DMS153 treated with DMSO at 0.1 percent for 48 hours (cell line): ENCODE data around the gene NPY4R2.
"Not testable (repeated sequence)": the region's sequence is repeated elsewhere in the genome, so short reads cannot be mapped to it uniquely, and the experiment has no call there.

Experiments
- DNase-seq: peaks from one replicate; lab custom pipeline; 2025; ENCODE audit not compliant: unreplicated experiment; lab: John Stamatoyannopoulos, UW

NPY4R2 gene, protein sequence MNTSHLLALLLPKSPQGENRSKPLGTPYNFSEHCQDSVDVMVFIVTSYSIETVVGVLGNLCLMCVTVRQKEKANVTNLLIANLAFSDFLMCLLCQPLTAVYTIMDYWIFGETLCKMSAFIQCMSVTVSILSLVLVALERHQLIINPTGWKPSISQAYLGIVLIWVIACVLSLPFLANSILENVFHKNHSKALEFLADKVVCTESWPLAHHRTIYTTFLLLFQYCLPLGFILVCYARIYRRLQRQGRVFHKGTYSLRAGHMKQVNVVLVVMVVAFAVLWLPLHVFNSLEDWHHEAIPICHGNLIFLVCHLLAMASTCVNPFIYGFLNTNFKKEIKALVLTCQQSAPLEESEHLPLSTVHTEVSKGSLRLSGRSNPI

DNA sequence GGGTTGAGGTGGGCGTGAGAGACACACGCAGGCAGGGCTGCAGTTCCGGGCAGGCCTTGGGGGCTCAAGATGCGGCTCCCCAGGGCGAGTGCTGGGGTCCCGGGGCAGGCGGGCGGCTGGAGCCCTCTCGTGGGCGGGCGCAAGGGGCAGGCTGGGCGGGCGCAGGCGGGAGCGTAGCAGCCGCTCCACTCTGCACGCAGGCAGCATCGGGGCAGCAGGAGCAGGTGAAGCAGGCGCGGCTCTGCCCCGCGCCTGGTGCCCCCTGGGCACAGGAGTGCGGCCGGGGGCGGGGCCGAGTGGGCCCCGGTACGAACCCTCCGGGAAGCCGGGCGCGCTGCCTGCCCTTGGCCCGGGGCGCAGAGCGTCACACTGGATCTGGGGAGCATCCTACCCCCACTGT lies at the start of gene NPY4R2:
NPY4R2 (plus strand) TSS at position 188 of the 400 bp plus-strand sequence. CDS start 3,326 bp downstream, outside the sequence.
- DNase-seq: not testable (repeated sequence)

DNA sequence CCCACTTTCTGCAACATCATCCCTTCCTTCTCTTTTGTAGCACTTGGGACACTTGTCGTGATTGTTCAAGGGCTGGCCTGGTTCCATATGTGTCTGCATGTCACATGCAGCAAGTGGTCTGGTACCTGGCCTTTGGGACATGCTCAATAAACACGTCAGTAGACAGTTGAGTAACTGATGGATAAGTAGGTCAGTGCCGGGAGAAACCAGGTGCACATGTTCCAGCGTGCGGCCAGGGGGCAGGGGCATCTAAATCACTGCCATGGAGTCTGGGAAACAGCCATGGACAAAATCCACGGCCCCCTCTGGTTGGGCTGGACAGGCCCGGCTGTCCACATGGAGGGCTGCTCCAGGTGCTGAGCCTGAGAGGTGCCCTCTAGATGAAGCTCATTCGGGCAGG lies 47.6 kb upstream of the NPY4R2 start:
- not testable (repeated sequence) for DNase-seq

DNA sequence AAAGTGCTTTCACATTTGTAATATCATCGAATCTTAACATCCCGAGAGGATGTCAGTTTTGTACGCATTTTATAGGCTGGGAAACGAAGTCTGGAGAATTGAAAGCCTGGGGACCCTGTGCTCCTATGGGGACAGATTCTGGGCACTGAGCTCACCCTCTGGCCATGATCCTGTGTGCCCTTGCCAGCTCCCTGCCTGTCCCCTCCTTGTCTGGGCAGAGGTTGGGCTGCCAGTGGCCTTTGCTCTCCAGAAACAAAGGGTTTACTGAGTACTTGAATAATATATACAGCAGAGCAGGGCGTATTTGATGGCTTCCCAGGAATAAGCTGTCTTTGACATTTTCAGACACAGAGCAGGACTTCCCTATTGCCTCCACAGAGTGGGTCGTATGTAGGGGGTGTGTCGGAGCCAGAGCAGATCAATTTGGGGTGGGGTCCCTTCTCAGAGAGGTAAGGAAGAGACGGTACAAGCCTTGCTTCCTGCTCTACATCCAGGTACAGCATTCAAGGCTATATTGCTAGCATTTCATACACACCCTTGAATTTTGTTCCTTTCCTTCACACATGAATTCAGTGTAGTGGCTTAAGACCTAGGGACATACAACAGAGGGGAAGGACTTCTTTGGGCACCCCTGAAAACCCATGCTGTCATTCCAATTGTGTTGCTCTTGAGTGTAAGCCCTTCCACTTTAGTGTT lies 46.8 kb upstream of the NPY4R2 start:
- DNase-seq: not testable (repeated sequence)

DNA sequence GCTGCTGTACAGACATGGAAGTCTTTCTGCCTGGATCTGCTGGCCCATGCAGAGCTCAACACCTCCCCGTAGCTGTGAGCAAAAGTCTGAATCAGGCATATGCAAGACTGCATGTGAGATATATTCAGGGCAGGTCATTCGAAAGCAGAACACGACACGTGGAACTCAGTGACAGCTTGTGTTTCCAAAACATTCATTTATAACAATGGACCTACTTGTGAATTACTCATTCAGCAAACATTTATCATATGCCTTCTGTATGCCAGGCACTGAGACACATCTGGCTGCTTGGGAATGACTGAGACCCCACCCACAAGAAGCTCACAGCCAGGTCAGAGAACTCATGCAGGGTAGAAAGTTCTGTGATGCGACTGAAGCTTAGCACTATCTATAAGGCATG lies 46.2 kb upstream of the NPY4R2 start:
- not testable (repeated sequence) for DNase-seq

DNA sequence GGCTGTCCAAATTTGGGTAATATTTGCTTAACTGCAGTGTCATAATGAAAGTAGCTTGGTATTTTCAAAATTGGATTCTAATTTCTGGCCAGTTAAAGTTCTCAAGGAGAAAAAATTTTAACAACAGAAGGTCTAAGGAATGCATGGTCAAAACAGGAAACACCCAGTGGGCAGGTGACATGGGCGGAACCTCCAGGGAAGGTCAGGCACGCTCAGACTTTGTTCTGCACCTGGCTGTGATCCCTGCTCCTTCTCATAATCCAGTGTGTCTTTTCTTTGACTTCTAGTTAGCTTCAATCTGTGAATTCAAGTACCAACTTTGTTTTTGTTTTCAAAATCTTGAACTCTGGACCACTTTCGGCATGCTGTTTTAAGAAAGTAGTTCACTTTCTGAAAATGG lies 34.2 kb upstream of the NPY4R2 start:
- DNase-seq: not testable (repeated sequence)

DNA sequence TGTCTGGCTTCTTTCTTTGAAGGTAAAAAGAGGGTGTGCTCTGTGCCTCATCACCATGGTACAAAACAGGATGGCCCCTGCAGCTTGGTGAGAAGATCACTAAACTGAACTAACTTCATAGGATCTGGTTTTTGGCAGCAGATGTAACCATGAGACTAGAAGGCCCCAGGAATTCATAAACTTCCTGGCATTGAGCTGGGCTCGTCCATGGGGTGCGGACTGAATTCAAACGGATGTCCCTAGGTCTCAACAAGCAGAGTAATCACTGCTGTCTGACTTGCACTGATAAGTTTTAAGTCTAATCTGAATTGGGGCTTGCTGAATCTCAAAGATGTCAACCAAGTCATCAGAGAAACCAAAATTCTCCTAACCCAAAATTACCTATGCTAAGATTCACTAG lies 33.5 kb upstream of the NPY4R2 start:
- not testable (repeated sequence) for DNase-seq

DNA sequence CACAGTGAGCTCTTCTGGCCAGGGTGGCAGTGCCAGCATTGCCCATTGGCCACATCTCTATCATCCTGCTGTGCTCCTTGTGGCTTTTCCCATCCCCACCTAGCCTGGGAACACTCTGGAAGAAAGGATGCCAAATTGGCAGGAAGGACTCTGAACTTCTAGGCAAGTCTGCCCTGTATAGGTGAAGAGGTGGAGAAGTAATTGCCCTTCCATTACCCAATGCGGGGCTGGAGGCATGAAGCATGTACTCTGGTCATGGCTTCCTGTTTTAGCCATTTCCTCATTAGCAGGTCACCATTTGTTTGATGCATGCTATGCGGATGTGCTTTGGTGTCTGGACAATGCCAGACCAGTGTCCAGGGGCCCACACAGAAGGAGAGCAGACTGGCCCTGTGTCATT lies 32.1 kb upstream of the NPY4R2 start:
- DNase-seq: not testable (repeated sequence)

DNA sequence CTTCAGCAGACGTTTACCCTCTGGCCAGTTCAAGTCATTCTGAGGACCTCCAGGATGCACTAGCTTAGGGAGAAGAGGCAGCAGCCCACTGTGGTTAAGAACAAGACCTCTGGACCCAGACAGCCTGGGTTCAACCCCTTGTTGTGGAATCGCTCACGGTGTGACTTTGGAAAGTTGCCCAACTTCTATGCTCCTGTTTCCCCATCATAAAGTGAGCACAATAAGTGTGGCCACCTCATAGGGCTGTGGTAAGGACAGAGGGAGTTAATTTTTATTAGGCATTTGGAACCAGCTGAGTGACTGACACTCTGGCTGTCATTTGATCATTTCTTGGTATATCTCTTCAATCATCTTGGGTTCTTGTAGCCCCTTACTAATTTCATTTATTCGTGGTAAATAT lies 31.6 kb upstream of the NPY4R2 start:
- DNase-seq: not testable (repeated sequence)

DNA sequence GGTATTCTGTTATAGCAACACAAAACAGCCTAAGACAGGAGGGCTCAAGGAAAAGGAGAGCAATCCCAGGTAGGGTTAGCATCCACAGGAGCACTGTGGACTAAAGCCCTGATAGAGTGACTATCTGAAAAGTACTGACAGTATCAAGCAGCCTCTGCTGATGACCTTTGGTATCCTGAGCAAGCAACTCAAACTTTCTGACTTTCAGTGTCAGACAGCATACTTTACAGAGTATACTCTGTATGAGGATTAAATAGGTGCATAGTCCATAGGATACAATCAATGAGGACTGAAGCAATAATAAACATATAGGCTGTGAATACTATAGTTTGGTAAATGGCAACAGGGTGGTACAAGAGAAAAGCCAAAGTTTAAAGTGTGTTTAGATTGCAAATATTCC lies 27.7 kb upstream of the NPY4R2 start:
- DNase-seq: not testable (repeated sequence)

DNA sequence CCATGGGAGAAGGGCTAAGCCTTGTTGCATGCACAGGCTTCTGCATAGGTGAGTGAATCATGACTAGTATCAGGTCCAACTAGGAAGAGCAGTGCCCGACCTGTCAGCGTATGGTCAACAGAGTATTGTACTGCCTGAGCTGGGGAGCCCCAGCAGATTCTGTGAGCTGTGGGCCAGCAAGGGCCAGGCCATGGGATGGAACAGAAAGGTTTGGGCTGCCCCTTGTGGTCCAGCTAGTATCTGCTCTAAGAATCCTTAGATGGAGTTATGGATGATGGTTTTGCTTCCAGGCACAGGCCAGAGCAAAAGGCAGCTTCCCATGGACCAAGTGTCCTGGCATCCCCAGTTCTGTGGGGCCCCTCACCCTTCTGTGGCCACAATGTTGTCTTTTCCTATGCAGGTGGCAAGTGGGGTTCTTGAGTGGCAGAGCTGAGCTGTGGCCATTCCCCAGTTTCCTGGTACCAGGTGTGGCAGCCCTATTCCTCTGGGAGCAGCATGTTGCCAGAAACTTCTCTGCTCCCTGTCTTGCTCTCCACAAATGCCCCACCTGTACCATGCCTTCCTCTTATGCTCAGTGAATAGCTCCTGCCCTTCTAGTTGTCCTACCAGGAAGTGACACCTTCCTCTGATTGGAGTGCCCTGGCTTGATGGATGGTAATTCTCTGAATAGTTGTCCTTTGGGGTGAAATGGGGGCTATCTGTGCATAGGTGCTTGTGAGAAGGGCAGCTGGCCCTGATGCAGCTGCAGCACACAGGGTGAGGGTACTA lies 25.8 kb upstream of the NPY4R2 start:
- DNase-seq: not testable (repeated sequence)

DNA sequence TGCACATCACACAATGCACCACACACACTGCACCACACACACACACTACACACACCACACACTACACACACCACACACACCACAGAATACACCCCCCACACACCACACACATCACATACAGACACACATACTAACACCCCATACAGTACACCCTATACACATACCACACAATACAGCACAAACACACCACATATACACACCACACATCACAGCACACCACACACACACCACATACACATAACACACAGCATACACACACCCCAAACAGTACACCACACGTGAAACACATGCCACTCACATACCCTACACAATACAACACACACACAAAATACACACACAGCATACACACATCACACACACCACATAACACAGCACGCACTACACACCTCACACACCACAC lies 23.9 kb upstream of the NPY4R2 start:
- DNase-seq: not testable (repeated sequence)

DNA sequence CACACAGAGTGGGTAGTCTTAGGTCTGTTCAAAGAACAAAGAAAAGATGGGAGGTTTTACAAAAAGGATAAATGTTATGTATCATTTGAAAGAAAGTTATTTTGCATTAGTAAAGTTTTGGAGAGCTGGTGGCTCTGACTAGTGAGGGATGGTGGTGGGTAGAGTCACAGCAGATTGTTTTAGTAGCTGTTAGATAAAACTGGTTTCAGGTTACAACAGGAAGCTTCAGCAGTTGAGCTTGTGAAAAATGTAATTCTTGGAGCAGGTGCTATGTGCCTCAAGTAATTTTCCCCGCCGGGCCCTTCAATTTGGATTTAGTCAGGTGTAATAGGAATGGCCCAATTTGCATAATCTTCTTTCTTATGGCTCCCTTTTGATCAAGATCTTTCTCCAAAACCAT lies 20.6 kb upstream of the NPY4R2 start:
- DNase-seq: not testable (repeated sequence)

DNA sequence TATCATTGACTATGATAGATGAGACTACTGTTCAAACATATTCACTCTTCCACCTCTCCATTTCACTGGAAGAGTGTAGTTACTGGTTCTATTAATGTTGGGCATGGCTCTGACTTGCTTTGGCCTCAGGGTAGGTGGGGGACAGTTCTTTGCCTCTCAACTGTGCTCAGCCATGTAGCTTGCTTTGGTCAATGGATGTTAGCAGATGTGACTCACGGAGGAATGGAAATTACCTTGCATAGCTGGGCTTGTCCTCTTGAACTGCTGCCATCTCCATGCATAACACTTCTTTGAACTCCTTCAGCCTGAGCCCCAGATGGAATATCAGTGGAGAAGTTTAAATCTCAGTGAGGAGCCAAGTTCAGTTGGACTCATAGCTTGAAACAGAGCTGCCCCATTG lies 9.1 kb upstream of the NPY4R2 start:
- DNase-seq: not testable (repeated sequence)

DNA sequence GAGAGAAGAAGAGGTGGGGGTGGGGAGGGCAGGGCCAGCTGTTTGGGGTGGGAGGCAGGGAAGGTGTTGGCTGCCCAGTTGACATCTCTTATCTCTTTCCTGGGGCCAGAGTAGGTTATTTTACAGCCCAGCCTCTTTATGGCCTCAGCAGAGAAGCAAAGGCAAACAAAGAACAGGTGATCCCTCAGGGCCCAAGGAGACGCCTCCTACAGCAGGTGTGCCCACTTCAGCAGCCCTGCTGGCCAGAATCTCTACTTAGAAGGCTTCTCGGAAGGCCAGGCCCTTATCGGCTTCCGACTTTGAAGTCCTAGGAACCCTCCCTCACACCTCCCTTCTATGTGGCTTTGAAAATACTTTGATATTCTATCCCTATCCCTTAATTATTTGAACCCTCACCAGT lies 8.0 kb upstream of the NPY4R2 start:
- DNase-seq: not testable (repeated sequence)

DNA sequence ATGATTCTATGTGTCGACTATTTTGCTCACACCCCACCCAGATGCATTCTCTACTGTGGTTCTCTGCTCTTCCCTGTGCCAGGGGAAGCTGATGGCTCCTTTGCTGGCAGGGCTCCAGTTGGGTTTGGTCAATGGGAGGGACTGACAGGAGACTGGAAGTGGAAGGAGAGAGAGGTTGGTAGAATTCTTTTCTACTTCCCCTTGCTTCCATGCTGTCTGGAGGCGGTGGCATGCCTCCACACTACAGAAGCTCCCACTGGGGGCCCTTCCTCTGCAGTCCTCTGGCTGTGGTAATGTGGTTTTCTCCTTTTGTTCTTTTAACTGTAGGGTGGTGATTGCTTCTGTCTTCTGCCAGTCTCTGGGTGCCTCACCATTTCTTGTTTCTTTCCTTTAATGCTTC lies 4.4 kb upstream of the NPY4R2 start:
- not testable (repeated sequence) for DNase-seq

DNA sequence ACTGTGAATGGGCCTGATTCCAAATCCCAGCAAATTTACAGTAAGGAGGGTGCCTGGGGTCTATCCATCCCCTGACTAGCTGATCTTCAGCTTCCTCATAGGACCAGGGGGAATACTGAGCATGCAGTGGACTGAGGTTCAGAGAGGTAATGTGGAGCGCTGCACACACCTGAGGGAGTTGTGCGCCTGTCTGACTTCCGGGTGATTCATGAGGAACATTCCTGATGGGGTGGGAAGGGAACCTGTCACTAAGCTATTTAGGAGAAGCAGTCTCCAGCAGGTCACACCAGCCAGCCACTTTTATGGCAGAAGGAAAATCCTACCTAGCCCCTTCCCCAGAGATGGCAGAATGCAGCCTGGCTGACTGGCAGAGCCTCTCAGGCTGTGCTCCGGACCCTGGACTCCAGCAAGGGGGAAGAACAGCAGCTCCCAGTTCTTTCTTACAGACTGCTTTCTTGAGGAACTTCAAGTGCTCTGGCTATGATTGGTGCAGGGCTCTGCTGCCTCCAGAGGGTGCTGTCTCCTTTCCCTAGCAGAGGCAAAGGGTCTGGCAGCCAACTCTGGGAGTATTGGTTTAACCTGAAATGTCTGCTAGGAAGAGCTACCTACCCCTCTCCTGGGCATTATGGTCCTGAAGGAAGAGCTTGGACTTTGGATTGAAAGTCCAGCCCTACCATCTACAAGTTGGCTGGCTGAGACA lies 2.5 kb upstream of the NPY4R2 start:
- not testable (repeated sequence) for DNase-seq

DNA sequence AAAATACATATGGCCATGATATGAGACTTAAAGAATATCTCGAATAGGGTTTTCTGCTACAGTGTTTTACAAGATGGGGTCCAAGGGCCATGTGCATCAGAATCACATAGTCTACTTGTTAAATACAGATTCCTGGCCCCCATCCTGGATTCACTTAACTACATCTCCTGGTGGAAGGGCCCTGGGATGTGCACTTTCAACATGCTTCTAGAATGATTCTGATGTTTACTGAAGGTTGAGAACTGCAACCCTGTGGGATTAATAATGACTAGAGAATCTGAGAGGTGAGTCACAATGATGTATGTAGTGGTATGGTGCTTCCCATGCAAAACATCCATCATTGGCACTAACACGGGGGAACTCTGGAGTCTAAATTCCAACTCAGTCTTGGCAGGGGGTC lies 2.1 kb downstream of the NPY4R2 start:
- DNase-seq: not testable (repeated sequence)

DNA sequence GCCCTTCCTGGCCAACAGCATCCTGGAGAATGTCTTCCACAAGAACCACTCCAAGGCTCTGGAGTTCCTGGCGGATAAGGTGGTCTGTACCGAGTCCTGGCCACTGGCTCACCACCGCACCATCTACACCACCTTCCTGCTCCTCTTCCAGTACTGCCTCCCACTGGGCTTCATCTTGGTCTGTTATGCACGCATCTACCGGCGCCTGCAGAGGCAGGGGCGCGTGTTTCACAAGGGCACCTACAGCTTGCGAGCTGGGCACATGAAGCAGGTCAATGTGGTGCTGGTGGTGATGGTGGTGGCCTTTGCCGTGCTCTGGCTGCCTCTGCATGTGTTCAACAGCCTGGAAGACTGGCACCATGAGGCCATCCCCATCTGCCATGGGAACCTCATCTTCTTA lies 4.0 kb downstream of the NPY4R2 start:
- DNase-seq: not testable (repeated sequence)

DNA sequence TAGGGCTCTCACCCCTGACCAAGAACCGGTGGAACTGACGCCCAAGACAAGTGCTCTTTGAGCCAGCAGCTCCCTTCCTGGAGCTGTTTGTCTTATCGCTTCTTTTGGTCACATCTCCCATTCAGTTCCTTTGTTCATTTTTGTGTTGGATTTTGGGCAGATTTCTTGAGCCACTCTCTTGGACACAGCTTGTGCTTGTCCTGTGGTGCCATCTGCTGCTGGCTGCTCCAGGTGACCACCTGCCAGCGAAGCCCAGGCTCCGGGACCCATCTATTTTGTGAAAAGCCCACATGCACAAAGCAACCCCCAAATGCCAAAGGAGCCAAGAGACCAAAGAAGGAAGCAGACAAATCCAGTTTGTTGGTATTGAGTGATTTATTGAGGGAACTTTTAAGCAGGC lies 6.2 kb downstream of the NPY4R2 start:
- not testable (repeated sequence) for DNase-seq

DNA sequence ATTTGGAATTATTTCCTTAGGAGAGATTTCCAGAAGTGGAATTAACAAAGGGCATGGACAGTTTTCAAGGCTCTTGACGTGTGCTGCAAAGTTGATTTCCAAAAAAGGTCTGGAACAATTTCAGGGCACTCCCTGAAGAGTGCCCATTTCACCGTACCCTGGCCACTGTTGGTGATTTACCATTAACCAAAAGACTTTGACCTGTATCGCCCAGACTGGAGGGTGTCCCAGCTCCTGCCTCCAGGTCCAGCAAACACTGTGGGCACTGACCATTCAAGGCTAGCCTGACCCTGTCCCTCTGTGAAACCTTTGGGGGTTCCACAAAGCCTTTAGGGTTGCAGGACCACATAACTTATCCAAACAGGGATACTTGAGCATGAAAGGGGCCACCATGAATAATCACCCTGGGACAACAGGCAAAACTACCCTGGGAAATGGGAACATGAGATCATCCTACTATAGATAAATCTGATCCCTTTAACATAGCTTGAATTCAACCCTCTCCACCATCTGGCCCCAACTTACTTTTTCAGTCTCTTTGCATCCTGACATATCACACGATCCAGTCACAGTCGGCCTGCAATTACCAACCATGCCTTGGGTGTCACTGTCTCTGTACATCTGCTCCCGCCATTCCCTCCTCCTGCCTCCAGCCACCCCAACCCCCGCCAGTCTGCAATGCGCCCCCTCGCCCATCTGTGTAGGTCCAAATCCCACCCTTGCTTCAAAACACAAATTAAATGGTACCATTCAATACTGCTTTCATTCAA lies 8.9 kb downstream of the NPY4R2 start:
- not testable (repeated sequence) for DNase-seq
